ENCODE data around the gene ZNF503.

The ZNF503 gene

DNA sequence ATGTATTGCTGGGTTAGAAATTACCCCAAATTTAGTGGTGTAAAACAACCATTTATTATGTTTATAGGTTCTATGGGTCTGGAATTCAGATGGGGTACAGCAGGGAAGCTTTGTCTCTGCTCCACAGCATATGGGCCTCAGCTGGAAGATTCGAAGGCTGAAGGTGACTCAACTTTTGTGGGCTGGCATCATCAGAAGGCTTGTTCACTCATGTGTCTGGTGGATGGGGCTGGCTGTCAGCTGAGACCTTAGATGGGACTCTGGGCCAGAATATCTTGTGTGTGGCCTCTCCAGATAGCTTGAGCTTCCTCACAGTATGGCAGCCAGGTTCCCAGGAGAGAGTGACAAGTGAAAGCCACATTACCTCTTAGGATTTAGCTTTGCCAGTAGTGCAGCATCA, 45.9 kb downstream of the ZNF503 start:
- H3K27ac ChIP-seq: no peak overlapping the region
- TF ChIP-seq, protein P1, sequence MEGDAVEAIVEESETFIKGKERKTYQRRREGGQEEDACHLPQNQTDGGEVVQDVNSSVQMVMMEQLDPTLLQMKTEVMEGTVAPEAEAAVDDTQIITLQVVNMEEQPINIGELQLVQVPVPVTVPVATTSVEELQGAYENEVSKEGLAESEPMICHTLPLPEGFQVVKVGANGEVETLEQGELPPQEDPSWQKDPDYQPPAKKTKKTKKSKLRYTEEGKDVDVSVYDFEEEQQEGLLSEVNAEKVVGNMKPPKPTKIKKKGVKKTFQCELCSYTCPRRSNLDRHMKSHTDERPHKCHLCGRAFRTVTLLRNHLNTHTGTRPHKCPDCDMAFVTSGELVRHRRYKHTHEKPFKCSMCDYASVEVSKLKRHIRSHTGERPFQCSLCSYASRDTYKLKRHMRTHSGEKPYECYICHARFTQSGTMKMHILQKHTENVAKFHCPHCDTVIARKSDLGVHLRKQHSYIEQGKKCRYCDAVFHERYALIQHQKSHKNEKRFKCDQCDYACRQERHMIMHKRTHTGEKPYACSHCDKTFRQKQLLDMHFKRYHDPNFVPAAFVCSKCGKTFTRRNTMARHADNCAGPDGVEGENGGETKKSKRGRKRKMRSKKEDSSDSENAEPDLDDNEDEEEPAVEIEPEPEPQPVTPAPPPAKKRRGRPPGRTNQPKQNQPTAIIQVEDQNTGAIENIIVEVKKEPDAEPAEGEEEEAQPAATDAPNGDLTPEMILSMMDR (conservative IDR thresholded peaks at IDR 0.05): no peak

DNA sequence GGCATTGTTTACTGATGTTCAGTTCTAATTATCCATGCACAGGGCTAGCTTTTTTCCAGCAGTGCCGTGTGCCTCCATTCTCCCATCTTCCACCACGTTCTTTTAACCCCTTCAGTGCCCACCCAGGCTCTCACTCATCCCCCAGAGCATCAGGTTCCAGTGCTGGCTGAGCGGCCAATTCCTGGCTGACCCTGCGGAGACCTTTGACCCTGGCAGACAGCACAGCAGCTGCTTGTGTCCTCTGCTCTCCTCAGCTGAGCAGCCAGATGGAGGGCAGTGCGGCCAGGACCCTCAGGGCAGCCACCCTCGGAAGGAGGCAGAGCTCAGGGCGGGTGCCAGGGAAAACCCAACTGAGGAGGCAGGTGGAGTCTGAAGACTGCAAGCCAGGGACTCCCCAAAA, 48.4 kb downstream of the ZNF503 start:
- no peak overlapping the region for H3K27ac ChIP-seq
- TF ChIP-seq, protein P1 (conservative IDR thresholded peaks at IDR 0.05): no peak

DNA sequence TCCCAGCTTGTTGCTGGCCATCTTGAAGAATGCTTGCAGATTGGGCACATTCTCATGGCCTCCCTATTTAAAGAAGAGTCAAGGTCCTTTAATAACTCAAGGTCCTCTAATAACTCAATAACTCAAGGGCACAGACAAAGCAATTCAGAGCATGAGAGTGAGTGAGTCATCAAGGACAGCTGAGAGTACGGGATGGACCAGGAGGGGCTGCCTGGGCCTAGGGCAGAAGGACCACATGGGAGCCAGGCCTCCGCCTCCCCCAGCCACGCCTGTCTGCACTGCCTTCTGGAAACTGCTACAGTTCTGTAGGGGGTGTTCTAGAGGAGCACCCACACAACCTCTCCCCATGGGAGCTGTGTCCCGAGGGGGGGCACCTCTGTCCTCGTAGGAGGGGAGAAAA, 48.9 kb downstream of the ZNF503 start:
- no peak overlapping the region for H3K27ac ChIP-seq
- TF ChIP-seq, protein P1 (conservative IDR thresholded peaks at IDR 0.05): no peak

DNA sequence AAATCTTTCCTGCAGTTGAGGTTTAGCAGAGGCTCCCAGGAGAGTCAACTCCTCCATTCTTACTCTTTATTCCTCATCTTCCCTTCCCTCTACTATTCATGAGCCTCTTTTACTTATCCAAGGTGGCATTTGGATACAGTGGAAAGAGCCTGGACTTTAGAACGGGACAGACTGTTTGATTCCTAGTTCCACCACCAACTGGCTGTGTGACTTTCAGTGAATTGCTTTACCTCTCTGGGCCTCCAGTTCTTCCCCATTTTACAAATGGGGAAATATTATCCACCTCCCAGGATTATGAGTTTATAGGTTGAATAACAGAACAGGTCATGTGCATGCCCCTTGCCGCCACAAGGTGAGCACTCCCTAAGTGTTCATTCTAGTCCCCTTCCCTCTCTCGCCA, 49.9 kb downstream of the ZNF503 start:
- H3K27ac ChIP-seq: no peak overlapping the region
- TF ChIP-seq, protein P1 (conservative IDR thresholded peaks at IDR 0.05): no peak

DNA sequence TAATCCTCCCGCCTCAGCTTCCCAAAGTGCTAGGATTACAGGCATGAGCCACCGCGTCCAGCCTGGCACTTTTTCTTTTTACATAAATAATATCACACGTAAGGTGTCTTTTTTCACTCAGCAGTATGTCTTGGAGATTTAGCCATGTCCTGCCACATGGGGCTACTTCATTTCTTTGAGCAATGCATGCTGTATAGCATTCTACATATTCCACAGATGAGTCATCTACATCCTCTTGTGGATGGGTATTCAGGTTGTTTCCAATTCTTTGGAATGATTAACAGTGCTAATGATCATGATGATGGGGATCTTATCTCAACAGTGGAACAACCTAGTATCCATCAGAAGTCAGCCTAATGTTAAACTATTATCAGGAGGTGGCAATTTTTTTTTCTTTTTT, 50.8 kb downstream of the ZNF503 start:
- TF ChIP-seq, protein P1 (conservative IDR thresholded peaks at IDR 0.05): no peak
- H3K27ac ChIP-seq: no peak overlapping the region
